Suprapubic skin (tissue), 2 donors: ENCODE data around the gene PDIA6.
"Not testable (repeated sequence)": the region's sequence is repeated elsewhere in the genome, so short reads cannot be mapped to it uniquely, and the experiment has no call there.

ENCODE experiments used
- EP300 ChIP-seq: sonication (generic); formaldehyde crosslinking; IDR thresholded peaks from one replicate; pipeline ENCODE4 v1.6.1; 2017; ENCODE audit warnings: antibody characterized with exemption
- POLR2A ChIP-seq, 2 donors: fragments of 450-650 bp; IDR thresholded peaks; one replicate each; pipeline ENCODE4 v1.6.1; 2017; ENCODE audit warnings: antibody characterized with exemption in 2 of 2, mild to moderate bottlenecking in 2 of 2, moderate library complexity in 2 of 2

GRCh38 chr2:10780821-10781220 lies 31.8 kb downstream of the PDIA6 start:
- TF ChIP-seq POLR2A (IDR thresholded peaks at IDR 0.05); EP300: not testable (repeated sequence)
